Effector memory CD4-positive, alpha-beta T cell (primary cell): ENCODE results near the gene MYCBP.
A peak's percentile ranks its signal among the peaks of the same experiment; 100 is the strongest.

ENCODE experiments used
- DNase-seq, 3 donors: peaks; one replicate each; pipeline ENCODE4 v3.0.0-alpha.2; 2020
- H3K27ac ChIP-seq: 2 replicates; pipeline ENCODE4 v1.7.0; 2013; ENCODE audit warnings: mild to moderate bottlenecking, low read length, moderate library complexity; ENCODE audit not compliant: insufficient read depth, poor library complexity, severe bottlenecking
- H3K27me3 ChIP-seq: replicated peaks from 2 replicates; pipeline ENCODE4 v1.7.0; 2013; ENCODE audit warnings: mild to moderate bottlenecking, low read length; ENCODE audit not compliant: insufficient read depth, control insufficient read depth, poor library complexity, severe bottlenecking
- H3K36me3 ChIP-seq: 2 replicates; pipeline ENCODE4 v1.7.0; 2013; ENCODE audit warnings: mild to moderate bottlenecking, low read length, moderate library complexity; ENCODE audit not compliant: control insufficient read depth, insufficient read depth
- H3K4me1 ChIP-seq: 2 replicates; pipeline ENCODE4 v1.7.0; 2013; ENCODE audit warnings: low read length, mild to moderate bottlenecking; ENCODE audit not compliant: control insufficient read depth, insufficient read depth, poor library complexity, severe bottlenecking
- H3K4me3 ChIP-seq: 2 replicates; pipeline ENCODE4 v1.7.0; 2013; ENCODE audit warnings: low read length, low read depth, mild to moderate bottlenecking; ENCODE audit not compliant: insufficient read depth, poor library complexity, severe bottlenecking
- H3K9me3 ChIP-seq: 2 replicates; pipeline ENCODE4 v1.7.0; 2013; ENCODE audit warnings: mild to moderate bottlenecking, low read length, moderate library complexity; ENCODE audit not compliant: control insufficient read depth

MYCBP gene

DNA sequence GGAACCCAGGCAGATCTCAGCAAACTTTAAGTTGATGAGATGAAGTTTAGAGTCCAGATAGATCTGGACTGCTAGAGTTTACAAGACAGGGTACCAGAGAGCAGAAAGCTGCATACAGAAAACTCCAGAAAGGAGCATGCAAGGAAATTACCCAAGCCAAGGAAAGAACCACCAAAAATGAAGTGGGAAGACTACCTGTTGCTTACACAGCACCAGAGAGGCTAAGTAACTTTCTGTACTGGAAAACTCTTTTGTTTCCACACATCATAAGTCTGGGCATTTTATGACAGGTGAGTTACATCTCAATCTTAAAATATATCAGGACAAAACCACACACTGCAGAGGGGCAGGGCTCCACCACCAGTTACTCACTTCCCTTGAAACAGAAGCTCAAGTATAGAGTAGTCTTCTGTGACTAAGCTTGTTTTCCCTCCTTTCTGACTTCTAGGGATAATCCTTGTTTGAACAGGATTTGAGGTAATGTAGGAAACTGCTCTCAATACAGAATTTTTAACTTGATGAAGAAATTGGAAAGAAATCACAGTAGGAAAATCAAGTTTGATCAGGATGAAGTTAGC is 25.6 kb upstream of the MYCBP start:
- no peak for DNase-seq
- H3K36me3 ChIP-seq: no peaks in the 10 kb centered on the region
- H3K9me3 ChIP-seq: no peaks in the 10 kb centered on the region
- H3K27ac ChIP-seq: no peak overlapping the region
- H3K4me1 ChIP-seq: no peaks in the 10 kb centered on the region
- H3K4me3 ChIP-seq: no peak overlapping the region
- H3K27me3 ChIP-seq: no peaks in the 10 kb centered on the region

- Histone ChIP-seq H3K4me1 (no peaks in the 10 kb centered on the region), H3K9me3 (no peaks in the 10 kb centered on the region), H3K36me3 (no peaks in the 10 kb centered on the region), H3K27ac (no peak overlapping the region), H3K27me3 (no peaks in the 10 kb centered on the region), H3K4me3 (no peak overlapping the region)
- DNase-seq: no peak
These were observed 23.0 kb upstream of the MYCBP start for GRCh38 chr1:38896169-38896568.

- no peaks in the 10 kb centered on the region for H3K27me3 ChIP-seq
- H3K4me1 ChIP-seq: no peaks in the 10 kb centered on the region
- no peak overlapping the region for H3K4me3 ChIP-seq
- H3K36me3 ChIP-seq: no peaks in the 10 kb centered on the region
- no peak for DNase-seq
- H3K9me3 ChIP-seq: no peaks in the 10 kb centered on the region
- H3K27ac ChIP-seq: no peak overlapping the region
These were observed 19.8 kb upstream of the MYCBP start for GRCh38 chr1:38892976-38893375.

GRCh38 chr1:38891753-38892152 is 18.6 kb upstream of the MYCBP start:
- Histone ChIP-seq H3K4me3 (no peak overlapping the region), H3K36me3 (no peaks in the 10 kb centered on the region), H3K9me3 (no peaks in the 10 kb centered on the region), H3K27me3 (no peaks in the 10 kb centered on the region), H3K27ac (no peak overlapping the region), H3K4me1 (no peaks in the 10 kb centered on the region)
- no peak for DNase-seq

DNA sequence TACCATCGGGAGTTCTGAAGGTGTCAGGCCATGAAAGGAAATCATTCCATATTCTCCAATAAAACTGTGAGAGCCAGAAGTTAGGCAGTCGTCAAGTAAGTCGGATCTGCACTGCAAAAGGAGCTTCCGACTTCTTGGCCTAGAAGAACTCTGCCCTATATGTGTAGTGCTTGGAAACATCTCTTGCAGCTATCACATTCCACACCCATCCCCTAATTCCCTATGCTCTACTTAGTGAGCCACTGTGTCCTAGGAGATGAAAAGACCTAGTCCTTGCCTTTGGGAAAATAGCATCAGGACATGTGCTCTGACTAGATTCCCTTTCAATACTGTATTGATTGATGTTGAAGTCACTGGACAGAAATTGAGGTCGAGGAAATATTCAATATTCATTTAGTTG is 16.4 kb upstream of the MYCBP start:
- no peaks in the 10 kb centered on the region for H3K27me3 ChIP-seq
- H3K4me1 ChIP-seq: no peaks in the 10 kb centered on the region
- no peak overlapping the region for H3K27ac ChIP-seq
- H3K36me3 ChIP-seq: no peaks in the 10 kb centered on the region
- H3K9me3 ChIP-seq: no peaks in the 10 kb centered on the region
- H3K4me3 ChIP-seq: no peak overlapping the region
- DNase-seq: no peak

- Histone ChIP-seq H3K9me3 (no peaks in the 10 kb centered on the region), H3K4me1 (no peaks in the 10 kb centered on the region), H3K27ac (no peak overlapping the region), H3K27me3 (no peaks in the 10 kb centered on the region), H3K36me3 (no peaks in the 10 kb centered on the region), H3K4me3 (no peak overlapping the region)
- DNase-seq: no peak
These were observed 15.5 kb upstream of the MYCBP start for GRCh38 chr1:38888423-38889333.

GRCh38 chr1:38885092-38885491 is 11.9 kb upstream of the MYCBP start:
- no peak for DNase-seq
- H3K27ac ChIP-seq: no peak overlapping the region
- no peaks in the 10 kb centered on the region for H3K27me3 ChIP-seq
- no peaks in the 10 kb centered on the region for H3K9me3 ChIP-seq
- H3K4me3 ChIP-seq: no peak overlapping the region
- no peaks in the 10 kb centered on the region for H3K4me1 ChIP-seq
- no peaks in the 10 kb centered on the region for H3K36me3 ChIP-seq

GRCh38 chr1:38881487-38881886 is 8.3 kb upstream of the MYCBP start, which contains the start of gene GJA9:
GJA9 (minus strand) TSS chr1:38881587; CDS start chr1:38876098, 5,489 bp downstream.
- H3K36me3 ChIP-seq: no peaks in the 10 kb centered on the region
- no peak within 1 kb of the TSS for H3K4me3 ChIP-seq
- no peaks in the 10 kb centered on the region for H3K4me1 ChIP-seq
- H3K9me3 ChIP-seq: no peaks in the 10 kb centered on the region
- H3K27me3 ChIP-seq: no peaks in the 10 kb centered on the region
- no peak within 1 kb of the TSS for H3K27ac ChIP-seq
- no peak for DNase-seq

- Histone ChIP-seq H3K4me1 (peaks cover 3% of the 10 kb centered on the region), H3K27ac (no peak overlapping the region), H3K9me3 (no peaks in the 10 kb centered on the region), H3K4me3 (no peak overlapping the region), H3K36me3 (no peaks in the 10 kb centered on the region), H3K27me3 (no peaks in the 10 kb centered on the region)
- DNase-seq: no peak
These were observed 2.7 kb upstream of the MYCBP start for GRCh38 chr1:38875811-38876210.

GRCh38 chr1:38872401-38873026 is 634 bp downstream of the MYCBP start:
- DNase-seq: peak; percentile 2 to 17 (median 6)
- no peaks in the 10 kb centered on the region for H3K36me3 ChIP-seq
- H3K9me3 ChIP-seq: no peaks in the 10 kb centered on the region
- H3K4me1 ChIP-seq: peaks cover 3% of the 10 kb centered on the region
- H3K4me3 ChIP-seq: peak overlapping the region; percentile 82
- H3K27ac ChIP-seq: peak overlapping the region; percentile 81
- H3K27me3 ChIP-seq: no peaks in the 10 kb centered on the region
